AG09319 (cell line): ENCODE measurements around the gene DGCR6L.
A peak's percentile ranks its signal among the peaks of the same experiment; 100 is the strongest.
"Not testable (repeated sequence)": the region's sequence is repeated elsewhere in the genome, so short reads cannot be mapped to it uniquely, and the experiment has no call there.

Experiments used
- DNase-seq: peaks from one replicate; pipeline ENCODE4 v3.0.0-alpha.2; 2010; ENCODE audit warnings: low read depth; ENCODE audit errors: extremely low read depth
- CTCF ChIP-seq: IDR thresholded peaks from 2 replicates; pipeline ENCODE4 v1.5.1; 2011; ENCODE audit warnings: low read depth, mild to moderate bottlenecking, inconsistent platforms, low read length, moderate library complexity

DGCR6L gene

GRCh38 chr22:20319745-20320658, at the start of gene DGCR6L:
TSS of gene DGCR6L (minus strand) at chr22:20320060. CDS start at chr22:20319988, 72 bp downstream.
- DNase-seq, result peak; percentile 86
- TF ChIP-seq CTCF, result no peak

- not testable (repeated sequence) for DNase-seq
These were observed 49.0 kb upstream of the DGCR6L start for GRCh38 chr22:20368875-20369274.

GRCh38 chr22:20366841-20367240, 47.0 kb upstream of the DGCR6L start:
- DNase-seq, result not testable (repeated sequence)

- DNase-seq, result peak; percentile 22
These were observed 44.7 kb upstream of the DGCR6L start for GRCh38 chr22:20364335-20365260.

- DNase-seq, result not testable (repeated sequence)
These were observed 42.5 kb upstream of the DGCR6L start for GRCh38 chr22:20362403-20362802.

GRCh38 chr22:20361752-20362229, 41.9 kb upstream of the DGCR6L start:
- DNase-seq, result not testable (repeated sequence)

- DNase-seq, result not testable (repeated sequence)
These were observed 41.2 kb upstream of the DGCR6L start for GRCh38 chr22:20360866-20361751.

GRCh38 chr22:20360261-20360660, 40.4 kb upstream of the DGCR6L start:
- not testable (repeated sequence) for DNase-seq

- DNase-seq, result not testable (repeated sequence)
These were observed 38.8 kb upstream of the DGCR6L start for GRCh38 chr22:20358503-20359239.

GRCh38 chr22:20357967-20358366, 38.1 kb upstream of the DGCR6L start:
- not testable (repeated sequence) for DNase-seq

- not testable (repeated sequence) for DNase-seq
These were observed 37.0 kb upstream of the DGCR6L start for GRCh38 chr22:20356906-20357305.

GRCh38 chr22:20355939-20356636, 36.2 kb upstream of the DGCR6L start:
- not testable (repeated sequence) for DNase-seq
